ENCODE data around the gene RBBP6. TPM values are rescaled to one million over a fixed set of nuclear protein-coding genes. Genes with fewer than 3 reads are reported as not detected.
A peak's percentile ranks its signal among the peaks of the same experiment; 100 is the strongest.

The RBBP6 gene
- total RNA-seq, 3 donors from 2014 or later (not counting 1 experiment from before 2014, with no cell fraction given), result 155 to 219 (median 173) TPM

GRCh38 chr16:24535827-24536226 is 3.5 kb upstream of the RBBP6 start:
- H3K27me3 ChIP-seq (ENCODE audit: control insufficient read depth, insufficient read depth, low read length), result no peaks in the 10 kb centered on the region
- H3K27me3 Mint-ChIP-seq (ENCODE audit: low read depth in 2 of 2), result peaks cover 6 to 8% of the 10 kb centered on the region in 2 donors
- ATAC-seq, result no peak
- no peak for TF ChIP-seq CTCF (IDR thresholded peaks at IDR 0.05)
- no peaks in the 10 kb centered on the region for H3K9me3 ChIP-seq (ENCODE audit: control insufficient read depth, insufficient read depth, low read length)
- H3K27ac Mint-ChIP-seq, result no peak overlapping the region
- no peaks in the 10 kb centered on the region for H3K9me3 Mint-ChIP-seq
- no peak overlapping the region for H3K4me3 Mint-ChIP-seq
- peaks cover 10% of the 10 kb centered on the region for H3K4me1 ChIP-seq (ENCODE audit: control insufficient read depth, insufficient read depth, low read length)
- no peak for DNase-seq
- no peaks in the 10 kb centered on the region for H3K36me3 ChIP-seq (ENCODE audit: control insufficient read depth, insufficient read depth, low read length)
- no peak overlapping the region for H3K27ac ChIP-seq (ENCODE audit: low read length)
- H3K4me3 ChIP-seq (ENCODE audit: low read length), result no peak overlapping the region
- intact Hi-C loops (cut with micrococcal nuclease), result loop anchor here (10.0 kb wide), 1 partner anchor 199 kb away; no protein-coding TSS in a partner anchor
- H3K4me1 Mint-ChIP-seq, result peaks cover 11 to 14% of the 10 kb centered on the region in 2 donors
- no peaks in the 10 kb centered on the region for H3K36me3 Mint-ChIP-seq
- 96% methylated on average over 2 of the region's 4 CpGs for WGBS (ENCODE audit: insufficient coverage)

- no peak overlapping the region for H3K27ac ChIP-seq (ENCODE audit: low read length)
- Mint-ChIP-seq H3K27me3 (ENCODE audit: low read depth in 2 of 2) (peaks cover 6 to 8% of the 10 kb centered on the region in 2 donors), H3K4me1 (peaks cover 20 to 21% of the 10 kb centered on the region in 2 donors), H3K9me3 (no peaks in the 10 kb centered on the region), H3K36me3 (no peaks in the 10 kb centered on the region), H3K27ac (no peak overlapping the region), H3K4me3 (peak overlapping the region; percentile 51)
- peaks cover 10% of the 10 kb centered on the region for H3K4me1 ChIP-seq (ENCODE audit: control insufficient read depth, insufficient read depth, low read length)
- TF ChIP-seq CTCF (IDR thresholded peaks at IDR 0.05), result no peak
- ATAC-seq, result no peak
- H3K36me3 ChIP-seq (ENCODE audit: control insufficient read depth, insufficient read depth, low read length), result no peaks in the 10 kb centered on the region
- DNase-seq, result no peak
- no peaks in the 10 kb centered on the region for H3K27me3 ChIP-seq (ENCODE audit: control insufficient read depth, insufficient read depth, low read length)
- no peaks in the 10 kb centered on the region for H3K9me3 ChIP-seq (ENCODE audit: control insufficient read depth, insufficient read depth, low read length)
- WGBS (ENCODE audit: insufficient coverage), result 96% methylated on average over 5 of the region's 5 CpGs
- H3K4me3 ChIP-seq (ENCODE audit: low read length), result no peak overlapping the region
- intact Hi-C loops (cut with micrococcal nuclease), result loop anchor here (10.0 kb wide), 1 partner anchor 198 kb away; no protein-coding TSS in a partner anchor
Measured at GRCh38 chr16:24536671-24537070, 2.7 kb upstream of the RBBP6 start.

- H3K36me3 Mint-ChIP-seq, result no peaks in the 10 kb centered on the region
Measured at GRCh38 chr16:24537474-24538337, 1.7 kb upstream of the RBBP6 start.

More at GRCh38 chr16:24537474-24538337, 1.7 kb upstream of the RBBP6 start:
- Histone ChIP-seq H3K4me3 (ENCODE audit: low read length) (no peak overlapping the region), H3K36me3 (ENCODE audit: control insufficient read depth, insufficient read depth, low read length) (no peaks in the 10 kb centered on the region), H3K27ac (ENCODE audit: low read length) (no peak overlapping the region), H3K27me3 (ENCODE audit: control insufficient read depth, insufficient read depth, low read length) (no peaks in the 10 kb centered on the region), H3K4me1 (ENCODE audit: control insufficient read depth, insufficient read depth, low read length) (peaks cover 15% of the 10 kb centered on the region), H3K9me3 (ENCODE audit: control insufficient read depth, insufficient read depth, low read length) (no peaks in the 10 kb centered on the region)
- H3K27ac Mint-ChIP-seq, result peak overlapping the region; percentile 39 to 99
- H3K27me3 Mint-ChIP-seq (ENCODE audit: low read depth in 2 of 2), result peaks cover 0 to 1% of the 10 kb centered on the region in 2 donors
- peak overlapping the region; percentile 38 for H3K4me3 Mint-ChIP-seq
- TF ChIP-seq CTCF (IDR thresholded peaks at IDR 0.05), result no peak
- H3K9me3 Mint-ChIP-seq, result no peaks in the 10 kb centered on the region
- H3K4me1 Mint-ChIP-seq, result peaks cover 30 to 31% of the 10 kb centered on the region in 2 donors
- WGBS (ENCODE audit: insufficient coverage), result 94% methylated on average over 16 of the region's 16 CpGs
- ATAC-seq (no peak), DNase-seq (peak in 1 of 2 donors; percentile 28)
- intact Hi-C loops (cut with micrococcal nuclease), result loop anchor here (10.0 kb wide), 1 partner anchor 197 kb away; no protein-coding TSS in a partner anchor
